Cardiac fibroblast (primary cell): Measurements from ENCODE around the gene TAF3.

Source experiments
- DNase-seq, 2 donors: peaks; one replicate each; pipeline versions ENCODE4 v3.0.0 to v3.0.0-alpha.2; 2010; ENCODE audit warnings: low read depth in 2 of 2
- H3K4me3 ChIP-seq, 2 donors: replicated peaks in 1 of 2; 1 replicate in 1 of 2; 2 replicates in 1 of 2; pipeline ENCODE4 v1.5.1; 2011; ENCODE audit warnings: low read depth in 2 of 2, low read length in 2 of 2, mild to moderate bottlenecking in 2 of 2, moderate library complexity in 1 of 2
- CTCF ChIP-seq: IDR thresholded peaks from one replicate; pipeline ENCODE4 v1.5.1; 2011; ENCODE audit warnings: low read depth, mild to moderate bottlenecking, low read length, inconsistent platforms

Gene TAF3

GRCh38 chr10:8054494-8055407 lies 236.4 kb downstream of the TAF3 start, which contains the start of gene GATA3:
Gene GATA3, plus strand, starts transcription at chr10:8054688. Its CDS starts 968 bp downstream, at chr10:8055656.
- TF ChIP-seq CTCF, result no peak
- DNase-seq, result peak; percentile 72 to 74
- H3K4me3 ChIP-seq, result peak within 1 kb of the TSS; percentile 58 to 67

GRCh38 chr10:8055420-8056349 lies 237.4 kb downstream of the TAF3 start:
- DNase-seq, result no peak
- no peak for TF ChIP-seq CTCF
- peak overlapping the region; percentile 45 to 67 for H3K4me3 ChIP-seq

- DNase-seq, result no peak
- H3K4me3 ChIP-seq, result peak overlapping the region in 1 of 2 donors; percentile 17
- TF ChIP-seq CTCF, result no peak
Observed at GRCh38 chr10:8056378-8056777, 238.1 kb downstream of the TAF3 start.

GRCh38 chr10:8056871-8057331 lies 238.6 kb downstream of the TAF3 start:
- no peak for DNase-seq
- H3K4me3 ChIP-seq, result peak overlapping the region in 1 of 2 donors; percentile 15
- no peak for TF ChIP-seq CTCF

GRCh38 chr10:8057636-8058273 lies 239.4 kb downstream of the TAF3 start:
- DNase-seq, result no peak
- no peak overlapping the region for H3K4me3 ChIP-seq
- no peak for TF ChIP-seq CTCF

GRCh38 chr10:8058274-8059111 lies 240.2 kb downstream of the TAF3 start:
- DNase-seq, result no peak
- no peak overlapping the region for H3K4me3 ChIP-seq
- no peak for TF ChIP-seq CTCF
